GM21423 (cell line): ENCODE measurements around the gene GON4L.
"Not testable (repeated sequence)": the region's sequence is repeated elsewhere in the genome, so short reads cannot be mapped to it uniquely, and the experiment has no call there.

Experiments used
- ATAC-seq: cut with Tn5 transposase; IDR thresholded peaks from one replicate; pipeline ENCODE4 v1.9.1; 2021; ENCODE audit warnings: mild to moderate bottlenecking, moderate library complexity; ENCODE audit not compliant: unreplicated experiment

GON4L gene

DNA sequence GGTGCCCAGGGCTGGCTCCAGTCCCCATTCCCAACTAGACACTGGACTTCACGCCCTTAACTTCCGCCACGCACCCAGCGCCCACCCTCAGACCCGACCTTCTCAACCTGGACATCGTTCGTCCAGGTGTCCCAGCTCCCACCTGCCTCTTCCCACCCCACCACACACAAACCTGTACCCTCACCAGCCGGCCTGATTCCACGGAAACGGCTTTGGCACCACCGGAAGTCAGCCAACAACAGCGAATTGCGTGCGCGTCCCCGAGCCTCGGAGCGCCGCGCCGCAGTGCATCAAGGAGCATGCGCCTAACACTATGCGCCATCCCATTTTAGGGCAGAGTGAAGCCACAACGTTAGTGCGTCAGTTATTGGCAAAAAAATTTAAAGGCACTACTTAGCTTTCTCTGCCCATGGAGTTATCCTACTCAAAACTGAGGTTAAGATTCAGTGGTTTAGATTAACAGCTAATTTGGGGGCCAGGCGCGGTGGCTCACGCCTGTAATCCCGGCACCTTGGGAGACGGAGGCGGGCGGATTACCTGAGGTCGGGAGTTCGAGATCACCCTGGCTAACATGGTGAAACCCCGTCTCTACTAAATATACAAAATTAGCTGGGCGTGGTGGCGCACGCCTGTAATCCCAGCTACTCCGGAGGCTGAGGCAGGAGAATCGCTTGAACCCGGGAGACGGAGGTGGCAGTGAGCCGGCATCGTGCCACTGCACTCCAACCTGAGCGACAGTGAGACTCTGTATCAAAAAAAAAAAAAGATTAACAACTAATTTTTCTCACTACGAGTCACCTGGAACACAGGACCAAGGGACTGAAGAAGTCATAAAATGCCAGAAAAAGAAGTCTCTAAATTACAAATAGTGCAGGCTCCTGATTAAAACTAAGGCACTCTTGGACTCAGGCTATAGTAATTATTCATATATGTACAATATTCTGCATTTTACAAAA lies at the start of gene GON4L:
TSS of gene GON4L (minus strand) at position 240 of the 956 bp plus-strand sequence. CDS start 3,434 bp downstream, outside the sequence.
- peak; percentile 34 for ATAC-seq

DNA sequence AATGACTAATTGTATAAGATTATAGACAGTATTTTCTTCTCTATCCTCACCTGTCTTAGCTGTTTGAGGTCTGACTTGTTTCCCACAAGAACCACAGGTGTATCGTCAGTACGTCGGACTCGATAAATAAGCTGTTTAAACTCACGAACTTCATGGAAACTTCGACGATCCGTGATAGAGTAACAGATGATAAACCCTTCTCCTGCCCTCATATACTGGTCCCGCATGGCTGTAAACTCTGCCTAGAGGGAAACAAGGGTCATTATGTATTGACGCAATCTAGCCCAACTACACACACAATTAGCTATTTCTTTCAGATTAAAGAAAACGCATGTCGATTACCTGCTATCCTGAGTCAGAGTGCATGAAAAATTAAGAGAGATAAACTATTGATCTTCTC lies 47.2 kb upstream of the GON4L start:
- no peak for ATAC-seq

- ATAC-seq: no peak
Measured at GRCh38 chr1:155900161-155900560, 43.1 kb upstream of the GON4L start.

DNA sequence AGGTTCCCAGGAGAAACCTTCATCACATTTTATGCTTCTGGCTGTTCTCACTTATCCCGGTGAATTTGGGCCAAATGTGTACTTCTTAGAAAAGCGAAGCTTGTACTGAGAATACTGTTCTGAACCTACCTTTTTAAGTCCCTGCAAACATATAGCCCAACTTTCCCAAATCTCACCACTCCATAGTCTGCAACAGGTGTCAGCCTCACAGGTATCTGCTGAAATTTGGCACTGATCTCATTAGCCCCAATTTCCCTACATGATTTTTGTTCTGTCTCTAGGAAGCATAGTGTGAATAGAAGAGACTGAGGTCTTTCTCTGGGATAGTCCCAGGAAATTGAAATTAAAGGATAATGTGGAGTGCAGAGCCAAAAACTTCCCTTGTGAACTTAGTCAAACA lies 42.7 kb upstream of the GON4L start:
- no peak for ATAC-seq

- no peak for ATAC-seq
Measured at GRCh38 chr1:155898888-155899287, 41.9 kb upstream of the GON4L start.

- no peak for ATAC-seq
Measured at GRCh38 chr1:155897746-155898145, 40.7 kb upstream of the GON4L start.

- ATAC-seq: not testable (repeated sequence)
Measured at GRCh38 chr1:155896476-155896875, 39.5 kb upstream of the GON4L start.

GRCh38 chr1:155895617-155896016 lies 38.6 kb upstream of the GON4L start:
- ATAC-seq: not testable (repeated sequence)

DNA sequence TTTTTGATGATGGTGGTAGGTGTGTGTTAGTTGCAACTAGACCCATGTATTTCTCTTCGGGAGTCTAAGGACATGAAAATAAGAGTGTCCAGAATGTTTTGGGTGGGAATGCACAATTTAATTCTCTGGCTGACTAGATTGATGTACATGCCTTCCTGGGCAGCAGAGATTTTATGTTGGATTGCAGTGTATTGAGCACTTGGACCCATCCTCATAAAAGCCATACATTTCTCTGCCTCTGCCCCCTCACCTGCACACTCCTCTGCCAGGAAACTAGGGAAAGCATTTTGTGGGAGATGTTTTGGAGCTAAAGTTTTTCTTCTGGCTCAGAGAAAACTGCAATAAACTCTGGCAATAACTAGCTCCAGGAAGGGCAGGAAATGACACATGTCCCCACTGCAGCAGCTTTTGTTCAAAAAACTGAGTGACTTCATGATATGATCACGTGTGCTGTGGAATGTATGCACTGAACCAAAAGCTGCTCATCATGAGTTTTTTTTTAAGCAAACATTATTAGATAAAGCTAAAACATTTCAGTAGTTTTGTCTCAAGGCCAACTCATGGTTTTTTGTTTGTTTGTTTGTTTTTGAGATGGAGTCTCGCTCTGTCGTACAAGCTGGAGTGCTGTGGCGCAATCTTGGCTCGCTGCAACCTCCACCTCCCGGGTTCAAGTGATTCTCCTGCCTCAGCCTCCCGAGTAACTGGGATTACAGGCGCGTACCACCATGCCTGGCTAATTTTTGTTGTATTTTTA lies 36.6 kb upstream of the GON4L start:
- no peak for ATAC-seq

- no peak for ATAC-seq
Measured at GRCh38 chr1:155892796-155893195, 35.8 kb upstream of the GON4L start.

- ATAC-seq: no peak
Measured at GRCh38 chr1:155890251-155890650, 33.2 kb upstream of the GON4L start.

DNA sequence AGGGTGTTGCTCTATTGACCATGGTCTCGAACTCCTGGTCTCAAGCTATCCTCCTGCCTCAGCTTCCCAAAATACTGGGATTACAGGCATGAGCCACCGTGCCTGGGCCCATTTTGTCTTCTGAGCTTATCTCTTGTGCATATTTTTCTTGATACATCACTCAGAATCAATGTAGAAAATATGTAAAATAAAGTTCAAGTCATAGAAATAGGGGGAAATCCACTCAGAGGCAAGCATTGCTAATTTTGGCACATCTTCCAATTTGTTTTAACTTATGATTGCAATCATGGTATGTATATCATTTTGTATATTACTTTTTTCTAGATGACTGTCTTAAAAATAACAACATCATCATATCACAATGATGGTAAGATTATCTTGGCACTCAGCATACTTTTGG lies 32.6 kb upstream of the GON4L start:
- no peak for ATAC-seq

GRCh38 chr1:155888481-155888880 lies 31.5 kb upstream of the GON4L start:
- no peak for ATAC-seq

- no peak for ATAC-seq
Measured at GRCh38 chr1:155884982-155885381, 28.0 kb upstream of the GON4L start.

- ATAC-seq: no peak
Measured at GRCh38 chr1:155884031-155884960, 27.3 kb upstream of the GON4L start.

DNA sequence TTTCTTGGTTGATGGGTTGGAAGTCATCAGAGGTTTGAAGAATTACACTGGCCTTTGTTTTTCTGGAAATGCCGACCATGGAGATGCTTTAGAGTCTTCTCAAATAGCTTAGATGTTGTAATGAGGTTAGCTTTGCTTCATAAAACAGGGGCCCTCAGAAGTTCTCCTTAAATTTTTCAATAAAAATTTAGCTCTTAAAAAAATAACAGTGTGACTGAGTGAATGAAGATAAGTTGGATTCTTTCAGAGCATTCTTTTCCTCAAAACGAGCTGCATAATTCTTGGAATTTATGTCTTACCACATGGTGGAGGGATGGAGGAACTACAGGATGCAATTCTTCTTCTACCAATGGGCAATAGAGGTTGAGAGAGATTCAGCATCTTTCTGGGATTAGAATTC lies 25.8 kb upstream of the GON4L start:
- no peak for ATAC-seq

GRCh38 chr1:155882235-155882634 lies 25.2 kb upstream of the GON4L start:
- no peak for ATAC-seq

- no peak for ATAC-seq
Measured at GRCh38 chr1:155880950-155881349, 23.9 kb upstream of the GON4L start.

DNA sequence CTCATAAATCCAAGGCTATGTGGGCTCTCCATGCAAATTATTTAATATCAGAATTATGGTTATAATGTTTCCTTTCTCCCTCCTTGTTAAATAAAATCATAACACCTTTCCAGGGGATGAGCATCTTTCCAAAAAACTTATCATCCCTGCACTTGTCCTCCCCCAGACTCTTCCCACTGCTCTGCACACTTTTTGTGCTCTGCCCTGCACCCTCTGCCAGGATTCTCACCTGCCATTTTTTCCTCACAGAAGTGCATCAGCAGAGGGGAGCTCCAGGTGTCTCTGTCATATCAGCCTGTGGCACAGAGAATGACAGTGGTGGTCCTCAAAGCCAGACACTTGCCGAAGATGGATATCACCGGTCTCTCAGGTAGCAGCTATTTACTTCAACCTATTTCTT lies 23.2 kb upstream of the GON4L start:
- ATAC-seq: no peak

DNA sequence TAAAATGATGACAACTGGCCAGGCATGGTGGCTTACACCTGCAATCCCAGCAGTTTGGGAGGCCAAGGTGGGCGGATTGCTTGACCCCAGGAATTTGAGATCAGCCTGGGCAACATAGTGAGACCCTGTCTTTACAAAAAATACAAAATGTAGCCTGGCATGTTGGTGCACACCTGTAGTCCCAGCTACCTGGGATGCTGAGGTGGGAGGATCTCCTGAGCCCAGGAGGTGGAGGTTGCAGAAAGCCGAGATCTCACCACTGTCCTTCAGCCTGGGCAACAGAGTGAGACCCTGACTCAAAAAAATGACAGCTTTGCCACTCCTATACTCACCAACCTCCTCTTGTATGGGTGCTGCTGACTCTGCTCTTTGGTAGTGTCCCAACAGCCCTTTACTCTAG lies 20.9 kb upstream of the GON4L start:
- ATAC-seq: no peak

GRCh38 chr1:155873860-155874259 lies 16.8 kb upstream of the GON4L start:
- ATAC-seq: no peak
